Measurements from ENCODE around the gene MKRN2OS.

The MKRN2OS gene

GRCh38 chr3:12556690-12557472, 11.6 kb upstream of the MKRN2OS start, which contains the start of gene MKRN2:
Gene MKRN2 (plus strand): TSS chr3:12557087. CDS start chr3:12557151, 64 bp downstream.
- peak within 1 kb of the TSS; percentile 99 for H3K23ac ChIP-seq (ENCODE audit: low read depth, low read length, poor library complexity)
- H3K4me2 ChIP-seq (ENCODE audit: insufficient read depth, low read length, poor library complexity, severe bottlenecking), result peak within 1 kb of the TSS; percentile 90
- H3K18ac ChIP-seq (ENCODE audit: low read length), result peak within 1 kb of the TSS; percentile 98
- WGBS, 2 donors (ENCODE audit: extremely low coverage in 2 of 2, insufficient read length in 2 of 2, insufficient replicate concordance in 1 of 2), result no CpG with 5 or more reads among the region's 77 CpGs
- no peaks in the 10 kb centered on the region for H3K36me3 ChIP-seq (replicated peaks in 1 of 2; ENCODE audit: control insufficient read depth in 2 of 2, insufficient read depth in 2 of 2, low read length in 2 of 2)
- no peak within 1 kb of the TSS for H3K14ac ChIP-seq (ENCODE audit: low read length)
- no peak within 1 kb of the TSS for H4K8ac ChIP-seq (ENCODE audit: low read depth, low read length)
- peak within 1 kb of the TSS; percentile 96 for H2AFZ ChIP-seq (ENCODE audit: low read length)
- no peaks in the 10 kb centered on the region for H3K9me3 ChIP-seq (replicated peaks in 1 of 2; ENCODE audit: control insufficient read depth in 2 of 2, insufficient read depth in 1 of 2, low read depth in 1 of 2, low read length in 2 of 2)
- peak within 1 kb of the TSS; percentile 99 for H3K9ac ChIP-seq (ENCODE audit: low read depth, low read length, poor library complexity)
- DNase-seq (ENCODE audit: low spot score), result peak; percentile 86
- no peak within 1 kb of the TSS for H2BK120ac ChIP-seq (ENCODE audit: low read depth, low read length)
- H2BK5ac ChIP-seq (ENCODE audit: low read length), result no peak within 1 kb of the TSS
- peak within 1 kb of the TSS; percentile 87 to 97 for H3K4me3 ChIP-seq (ENCODE audit: low read length in 2 of 2)
- no peak within 1 kb of the TSS for H2BK12ac ChIP-seq (ENCODE audit: low read length)
- H3K27me3 ChIP-seq (ENCODE audit: control insufficient read depth in 3 of 3, insufficient read depth in 3 of 3, low read depth in 1 of 3, low read length in 3 of 3), result peaks cover 0 to 7% (median 0%) of the 10 kb centered on the region in 3 experiments
- no peak within 1 kb of the TSS for H2AK5ac ChIP-seq (ENCODE audit: low read depth, low read length)
- H4K91ac ChIP-seq (ENCODE audit: low read depth, low read length, poor library complexity), result peak within 1 kb of the TSS; percentile 17
- H2BK15ac ChIP-seq (ENCODE audit: low read length), result no peak within 1 kb of the TSS
- H3K4me1 ChIP-seq (ENCODE audit: control insufficient read depth in 2 of 2, insufficient read depth in 1 of 2, low read depth in 1 of 2, low read length in 2 of 2), result peaks cover 2 to 15% of the 10 kb centered on the region in 2 donors
- peaks cover 4% of the 10 kb centered on the region for H3K79me1 ChIP-seq (ENCODE audit: low read depth, low read length)
- peak within 1 kb of the TSS; percentile 69 for H3K27ac ChIP-seq (replicated peaks; ENCODE audit: low read length)
- no peak within 1 kb of the TSS for H3K4ac ChIP-seq (ENCODE audit: low read length)

- H2BK5ac ChIP-seq (ENCODE audit: low read length), result no peak overlapping the region
- H4K91ac ChIP-seq (ENCODE audit: low read depth, low read length, poor library complexity), result no peak overlapping the region
- no peak overlapping the region for H2BK12ac ChIP-seq (ENCODE audit: low read length)
- no peak overlapping the region for H3K27ac ChIP-seq (replicated peaks; ENCODE audit: low read length)
- H3K9me3 ChIP-seq (replicated peaks in 1 of 2; ENCODE audit: control insufficient read depth in 2 of 2, insufficient read depth in 1 of 2, low read depth in 1 of 2, low read length in 2 of 2), result no peaks in the 10 kb centered on the region
- H3K14ac ChIP-seq (ENCODE audit: low read length), result no peak overlapping the region
- H3K18ac ChIP-seq (ENCODE audit: low read length), result peak overlapping the region; percentile 0
- H4K8ac ChIP-seq (ENCODE audit: low read depth, low read length), result no peak overlapping the region
- peaks cover 2 to 14% of the 10 kb centered on the region in 2 donors for H3K4me1 ChIP-seq (ENCODE audit: control insufficient read depth in 2 of 2, insufficient read depth in 1 of 2, low read depth in 1 of 2, low read length in 2 of 2)
- peak overlapping the region; percentile 90 for H3K4me2 ChIP-seq (ENCODE audit: insufficient read depth, low read length, poor library complexity, severe bottlenecking)
- H3K4ac ChIP-seq (ENCODE audit: low read length), result no peak overlapping the region
- H2BK15ac ChIP-seq (ENCODE audit: low read length), result no peak overlapping the region
- peak overlapping the region; percentile 87 to 97 for H3K4me3 ChIP-seq (ENCODE audit: low read length in 2 of 2)
- no peak overlapping the region for H3K23ac ChIP-seq (ENCODE audit: low read depth, low read length, poor library complexity)
- no peak overlapping the region for H2AK5ac ChIP-seq (ENCODE audit: low read depth, low read length)
- H3K9ac ChIP-seq (ENCODE audit: low read depth, low read length, poor library complexity), result no peak overlapping the region
- H2BK120ac ChIP-seq (ENCODE audit: low read depth, low read length), result no peak overlapping the region
- no CpG with 5 or more reads among the region's 8 CpGs for WGBS, 2 donors (ENCODE audit: extremely low coverage in 2 of 2, insufficient read length in 2 of 2, insufficient replicate concordance in 1 of 2)
- H3K36me3 ChIP-seq (replicated peaks in 1 of 2; ENCODE audit: control insufficient read depth in 2 of 2, insufficient read depth in 2 of 2, low read length in 2 of 2), result no peaks in the 10 kb centered on the region
- peak overlapping the region; percentile 96 for H2AFZ ChIP-seq (ENCODE audit: low read length)
- peaks cover 3% of the 10 kb centered on the region for H3K79me1 ChIP-seq (ENCODE audit: low read depth, low read length)
- no peak for DNase-seq (ENCODE audit: low spot score)
- peaks cover 0 to 7% (median 0%) of the 10 kb centered on the region in 3 experiments for H3K27me3 ChIP-seq (ENCODE audit: control insufficient read depth in 3 of 3, insufficient read depth in 3 of 3, low read depth in 1 of 3, low read length in 3 of 3)
These were observed 11.0 kb upstream of the MKRN2OS start for GRCh38 chr3:12556314-12556689.

- no peak for DNase-seq (ENCODE audit: low spot score)
- Histone ChIP-seq H3K36me3 (replicated peaks in 1 of 2; ENCODE audit: control insufficient read depth in 2 of 2, insufficient read depth in 2 of 2, low read length in 2 of 2) (no peaks in the 10 kb centered on the region), H2BK120ac (ENCODE audit: low read depth, low read length) (peak overlapping the region; percentile 76), H4K8ac (ENCODE audit: low read depth, low read length) (no peak overlapping the region), H3K4ac (ENCODE audit: low read length) (no peak overlapping the region), H3K27me3 (ENCODE audit: control insufficient read depth in 3 of 3, insufficient read depth in 3 of 3, low read depth in 1 of 3, low read length in 3 of 3) (peaks cover 0 to 7% (median 0%) of the 10 kb centered on the region in 3 experiments), H2AFZ (ENCODE audit: low read length) (peak overlapping the region; percentile 86), H3K9me3 (replicated peaks in 1 of 2; ENCODE audit: control insufficient read depth in 2 of 2, insufficient read depth in 1 of 2, low read depth in 1 of 2, low read length in 2 of 2) (no peaks in the 10 kb centered on the region), H3K4me2 (ENCODE audit: insufficient read depth, low read length, poor library complexity, severe bottlenecking) (peak overlapping the region; percentile 52), H4K91ac (ENCODE audit: low read depth, low read length, poor library complexity) (no peak overlapping the region), H3K23ac (ENCODE audit: low read depth, low read length, poor library complexity) (peak overlapping the region; percentile 65), H3K4me1 (ENCODE audit: control insufficient read depth in 2 of 2, insufficient read depth in 1 of 2, low read depth in 1 of 2, low read length in 2 of 2) (peaks cover 0 to 9% of the 10 kb centered on the region in 2 donors), H3K18ac (ENCODE audit: low read length) (peak overlapping the region; percentile 48), H2AK5ac (ENCODE audit: low read depth, low read length) (no peak overlapping the region), H2BK12ac (ENCODE audit: low read length) (peak overlapping the region; percentile 30), H2BK5ac (ENCODE audit: low read length) (no peak overlapping the region), H3K9ac (ENCODE audit: low read depth, low read length, poor library complexity) (peak overlapping the region; percentile 72), H3K14ac (ENCODE audit: low read length) (no peak overlapping the region), H3K79me1 (ENCODE audit: low read depth, low read length) (peaks cover 3% of the 10 kb centered on the region), H3K4me3 (ENCODE audit: low read length in 2 of 2) (peak overlapping the region in 1 of 2 donors; percentile 52), H2BK15ac (ENCODE audit: low read length) (no peak overlapping the region), H3K27ac (replicated peaks; ENCODE audit: low read length) (no peak overlapping the region)
- WGBS, 2 donors (ENCODE audit: extremely low coverage in 2 of 2, insufficient read length in 2 of 2, insufficient replicate concordance in 1 of 2), result no CpG with 5 or more reads among the region's 26 CpGs
These were observed 8.7 kb upstream of the MKRN2OS start for GRCh38 chr3:12553921-12554391.

- H3K4me3 ChIP-seq (ENCODE audit: low read length in 2 of 2), result no peak overlapping the region
- no CpG with 5 or more reads among the region's 7 CpGs for WGBS, 2 donors (ENCODE audit: extremely low coverage in 2 of 2, insufficient read length in 2 of 2, insufficient replicate concordance in 1 of 2)
- DNase-seq (ENCODE audit: low spot score), result no peak
- H3K9me3 ChIP-seq (replicated peaks in 1 of 2; ENCODE audit: control insufficient read depth in 2 of 2, insufficient read depth in 1 of 2, low read depth in 1 of 2, low read length in 2 of 2), result no peaks in the 10 kb centered on the region
- H2BK15ac ChIP-seq (ENCODE audit: low read length), result no peak overlapping the region
- H3K4me2 ChIP-seq (ENCODE audit: insufficient read depth, low read length, poor library complexity, severe bottlenecking), result no peak overlapping the region
- no peak overlapping the region for H2AK5ac ChIP-seq (ENCODE audit: low read depth, low read length)
- H2BK12ac ChIP-seq (ENCODE audit: low read length), result no peak overlapping the region
- no peak overlapping the region for H2BK120ac ChIP-seq (ENCODE audit: low read depth, low read length)
- H3K23ac ChIP-seq (ENCODE audit: low read depth, low read length, poor library complexity), result no peak overlapping the region
- peaks cover 0 to 2% of the 10 kb centered on the region in 2 donors for H3K4me1 ChIP-seq (ENCODE audit: control insufficient read depth in 2 of 2, insufficient read depth in 1 of 2, low read depth in 1 of 2, low read length in 2 of 2)
- no peak overlapping the region for H4K91ac ChIP-seq (ENCODE audit: low read depth, low read length, poor library complexity)
- H3K4ac ChIP-seq (ENCODE audit: low read length), result no peak overlapping the region
- no peak overlapping the region for H3K9ac ChIP-seq (ENCODE audit: low read depth, low read length, poor library complexity)
- H2BK5ac ChIP-seq (ENCODE audit: low read length), result no peak overlapping the region
- H3K36me3 ChIP-seq (replicated peaks in 1 of 2; ENCODE audit: control insufficient read depth in 2 of 2, insufficient read depth in 2 of 2, low read length in 2 of 2), result no peaks in the 10 kb centered on the region
- peaks cover 0 to 5% (median 0%) of the 10 kb centered on the region in 3 experiments for H3K27me3 ChIP-seq (ENCODE audit: control insufficient read depth in 3 of 3, insufficient read depth in 3 of 3, low read depth in 1 of 3, low read length in 3 of 3)
- no peak overlapping the region for H4K8ac ChIP-seq (ENCODE audit: low read depth, low read length)
- no peak overlapping the region for H3K18ac ChIP-seq (ENCODE audit: low read length)
- no peak overlapping the region for H2AFZ ChIP-seq (ENCODE audit: low read length)
- no peak overlapping the region for H3K27ac ChIP-seq (replicated peaks; ENCODE audit: low read length)
- H3K14ac ChIP-seq (ENCODE audit: low read length), result no peak overlapping the region
- no peaks in the 10 kb centered on the region for H3K79me1 ChIP-seq (ENCODE audit: low read depth, low read length)
These were observed 4.9 kb upstream of the MKRN2OS start for GRCh38 chr3:12549971-12550760.
